RWPE2 (cell line): Measurements from ENCODE around the gene MROH8.
A peak's percentile ranks its signal among the peaks of the same experiment; 100 is the strongest.

Experiments used
- ATAC-seq: fragments of 200-7000 bp; cut with Tn5 transposase; 3 replicates; pipeline ENCODE4 v1.9.1; 2021; ENCODE audit warnings: low read depth
- DNase-seq: peaks from one replicate; pipeline ENCODE4 v3.0.0-alpha.2; 2020; ENCODE audit warnings: low spot score
- H3K27ac ChIP-seq: fragments of 450-650 bp; 2 replicates; pipeline ENCODE4 v1.5.1; 2017; ENCODE audit warnings: mild to moderate bottlenecking; ENCODE audit not compliant: poor library complexity, severe bottlenecking
- H3K27me3 ChIP-seq: fragments of 250-450 bp; sonication (Bioruptor Pico); 2 replicates; pipeline ENCODE4 v1.5.1; 2021; ENCODE audit warnings: mild to moderate bottlenecking, moderate library complexity; ENCODE audit not compliant: insufficient read depth, poor library complexity, severe bottlenecking
- H3K36me3 ChIP-seq: fragments of 250-450 bp; sonication (Bioruptor Pico); 2 replicates; pipeline ENCODE4 v1.5.1; 2020; ENCODE audit warnings: low read depth, mild to moderate bottlenecking, moderate library complexity
- H3K4me1 ChIP-seq: fragments of 250-450 bp; sonication (Bioruptor Pico); 2 replicates; pipeline ENCODE4 v1.5.1; 2021; ENCODE audit warnings: mild to moderate bottlenecking, moderate library complexity; ENCODE audit not compliant: insufficient read depth, poor library complexity, severe bottlenecking
- H3K4me3 ChIP-seq: fragments of 250-450 bp; sonication (Bioruptor Pico); 2 replicates; pipeline ENCODE4 v1.5.1; 2021; ENCODE audit warnings: mild to moderate bottlenecking, moderate library complexity; ENCODE audit not compliant: severe bottlenecking
- H3K9me3 ChIP-seq: fragments of 250-450 bp; sonication (Bioruptor Pico); 2 replicates; pipeline ENCODE4 v1.5.1; 2021; ENCODE audit warnings: mild to moderate bottlenecking, moderate library complexity; ENCODE audit not compliant: severe bottlenecking
- CTCF ChIP-seq: fragments of 450-650 bp; IDR thresholded peaks from one replicate; pipeline ENCODE4 v1.5.1; 2017; ENCODE audit warnings: mild to moderate bottlenecking, moderate library complexity; ENCODE audit not compliant: poor library complexity, severe bottlenecking

Gene MROH8

DNA sequence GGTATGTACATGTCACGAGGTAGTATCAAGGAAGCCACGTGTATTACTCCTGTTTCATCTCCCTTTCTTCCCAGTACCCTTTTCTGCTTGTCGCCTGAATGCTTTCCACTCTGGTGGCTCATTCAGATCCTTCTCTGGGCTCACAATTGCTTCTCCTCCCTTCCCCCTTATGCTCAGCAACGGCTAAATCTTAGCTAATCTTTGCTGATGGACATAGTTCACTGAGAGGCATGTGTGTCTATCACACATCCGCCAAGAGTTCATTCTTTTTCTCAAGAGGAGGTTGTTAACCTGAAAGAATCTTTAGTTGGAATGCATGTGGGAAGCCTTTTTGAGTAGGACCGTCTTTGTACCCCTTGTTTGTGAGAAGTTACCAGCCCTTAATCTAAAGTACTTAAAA lies 25.8 kb upstream of the MROH8 start:
- no peak for TF ChIP-seq CTCF
- Histone ChIP-seq H3K36me3 (peaks cover 99% of the 10 kb centered on the region), H3K4me3 (no peak overlapping the region), H3K27me3 (no peaks in the 10 kb centered on the region), H3K27ac (no peak overlapping the region), H3K4me1 (peaks cover 23% of the 10 kb centered on the region), H3K9me3 (no peaks in the 10 kb centered on the region)
- no peak for DNase-seq
- no peak for ATAC-seq

- ATAC-seq (no peak), DNase-seq (no peak)
- H3K27ac ChIP-seq = no peak overlapping the region
- peaks cover 99% of the 10 kb centered on the region for H3K36me3 ChIP-seq
- H3K4me3 ChIP-seq = no peak overlapping the region
- H3K4me1 ChIP-seq = peaks cover 16% of the 10 kb centered on the region
- H3K27me3 ChIP-seq = no peaks in the 10 kb centered on the region
- TF ChIP-seq CTCF = no peak
- no peaks in the 10 kb centered on the region for H3K9me3 ChIP-seq
Observed at GRCh38 chr20:37204056-37204455, 24.7 kb upstream of the MROH8 start.

GRCh38 chr20:37202267-37202943 lies 23.1 kb upstream of the MROH8 start:
- Histone ChIP-seq H3K9me3 (no peaks in the 10 kb centered on the region), H3K27me3 (no peaks in the 10 kb centered on the region), H3K4me1 (peaks cover 11% of the 10 kb centered on the region), H3K27ac (peak overlapping the region; percentile 57), H3K36me3 (peaks cover 99% of the 10 kb centered on the region), H3K4me3 (no peak overlapping the region)
- peak; percentile 100 for TF ChIP-seq CTCF
- DNase-seq = no peak
- ATAC-seq = peak; percentile 97

DNA sequence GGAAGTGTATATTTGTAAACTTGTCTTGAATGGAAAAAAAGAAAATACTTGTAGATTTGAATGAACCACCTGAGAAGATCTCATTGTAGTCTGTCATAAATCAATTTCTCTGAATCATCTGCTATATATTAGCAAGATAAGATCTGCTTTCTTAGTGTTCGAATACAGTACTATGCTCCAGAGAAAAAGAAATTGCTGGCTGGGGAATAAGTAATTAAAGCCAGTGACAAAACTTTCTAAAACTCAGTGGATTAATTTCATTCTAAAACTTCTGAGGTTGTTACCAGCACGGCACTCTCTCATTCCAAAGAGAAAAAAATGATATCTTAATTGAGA lies 22.4 kb upstream of the MROH8 start:
- H3K9me3 ChIP-seq = no peaks in the 10 kb centered on the region
- H3K4me1 ChIP-seq = peaks cover 11% of the 10 kb centered on the region
- H3K4me3 ChIP-seq = no peak overlapping the region
- ATAC-seq (peak; percentile 10), DNase-seq (no peak)
- H3K27me3 ChIP-seq = no peaks in the 10 kb centered on the region
- no peak for TF ChIP-seq CTCF
- H3K36me3 ChIP-seq = peaks cover 99% of the 10 kb centered on the region
- peak overlapping the region; percentile 57 for H3K27ac ChIP-seq
